Measurements from ENCODE around the gene DHRSX. TPM values are rescaled to one million over a fixed set of nuclear protein-coding genes. Genes with fewer than 3 reads are reported as not detected.

The DHRSX gene
- polyA plus RNA-seq, 1 donor from 2014 or later = 27.5 TPM

DNA sequence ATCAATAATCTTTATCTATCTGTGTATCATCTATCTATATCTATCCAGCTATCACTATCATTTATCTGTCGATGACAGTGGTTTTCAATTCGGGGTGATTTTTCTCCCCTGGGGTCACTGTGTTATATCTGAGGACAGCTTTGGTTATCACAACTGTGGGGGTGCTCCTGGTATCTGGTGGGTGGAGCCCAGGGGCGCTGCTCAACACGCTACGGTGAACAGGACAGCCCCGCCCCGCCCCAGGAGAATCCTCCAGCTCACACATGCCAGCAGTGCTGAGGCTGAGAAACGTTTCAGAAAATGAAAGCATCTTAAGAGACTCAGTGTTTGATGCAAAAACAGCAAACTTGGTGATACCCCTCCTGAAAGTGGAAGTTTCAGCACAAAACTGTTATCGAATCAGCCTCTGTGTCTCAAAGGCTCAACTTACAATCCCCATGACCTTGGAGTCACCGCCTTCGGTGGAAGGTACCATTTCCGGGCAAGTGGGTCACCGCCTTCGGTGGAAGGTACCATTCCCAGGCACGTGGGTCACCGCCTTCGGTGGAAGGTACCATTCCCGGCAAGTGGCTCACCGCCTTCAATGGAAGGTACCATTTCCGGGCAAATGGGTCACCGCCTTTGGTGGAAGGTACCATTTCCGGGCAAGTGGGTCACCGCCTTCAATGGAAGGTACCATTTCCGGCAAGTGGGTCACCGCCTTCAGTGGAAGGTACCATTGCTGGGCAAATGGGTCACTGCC, 315.3 kb downstream of the DHRSX start:
- Mint-ChIP-seq H3K36me3 (no peaks in the 10 kb centered on the region), H3K27me3 (peaks cover under 1% of the 10 kb centered on the region), H3K27ac (no peak overlapping the region), H3K4me1 (no peaks in the 10 kb centered on the region), H3K4me3 (no peak overlapping the region), H3K9me3 (peaks cover 0 to 2% (median 0%) of the 10 kb centered on the region in 3 donors)

DNA sequence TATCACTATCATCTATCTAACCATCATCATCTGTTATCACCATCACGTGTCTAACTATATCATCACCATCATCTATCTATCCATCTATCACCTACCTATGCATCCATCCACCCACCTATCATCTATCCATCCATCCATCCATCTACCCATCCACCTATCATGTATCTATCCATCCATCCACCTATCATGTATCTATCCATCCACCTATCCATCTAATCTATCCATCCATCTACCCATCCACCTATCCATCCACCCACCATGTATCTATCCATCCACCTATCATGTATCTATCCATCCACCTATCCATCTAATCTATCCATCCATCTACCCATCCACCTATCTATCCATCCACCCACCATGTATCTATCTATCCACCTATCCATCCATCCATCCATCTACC, 316.7 kb downstream of the DHRSX start:
- no peaks in the 10 kb centered on the region for H3K4me1 Mint-ChIP-seq
- H3K27me3 Mint-ChIP-seq = no peaks in the 10 kb centered on the region
- peaks cover 0 to 2% (median 0%) of the 10 kb centered on the region in 3 donors for H3K9me3 Mint-ChIP-seq
- no peak overlapping the region for H3K4me3 Mint-ChIP-seq
- no peak overlapping the region for H3K27ac Mint-ChIP-seq
- H3K36me3 Mint-ChIP-seq = no peaks in the 10 kb centered on the region

DNA sequence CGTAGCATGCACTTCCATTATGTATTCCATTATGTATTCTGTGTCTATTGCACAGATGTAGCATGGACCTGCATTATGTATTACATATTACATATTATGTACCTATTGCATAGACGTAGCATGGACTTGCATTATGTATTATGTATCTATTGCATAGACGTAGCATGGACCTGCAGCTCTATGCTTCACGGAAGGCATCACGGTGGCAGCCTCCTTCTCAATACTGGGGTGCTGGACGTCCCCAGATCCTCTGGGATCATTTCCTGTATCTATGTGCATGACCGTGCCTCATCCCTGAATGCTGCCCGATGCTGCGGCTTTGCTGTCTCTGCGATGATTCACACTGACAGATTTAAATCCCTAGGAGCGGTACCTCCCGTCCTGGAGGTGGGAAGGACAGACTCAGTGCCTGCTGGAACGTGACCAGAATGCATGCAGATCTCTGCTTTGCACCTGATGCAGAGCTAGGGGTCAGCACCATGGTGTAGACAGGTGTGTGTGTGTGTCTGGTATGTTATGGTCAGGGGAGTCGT, 317.5 kb downstream of the DHRSX start:
- Mint-ChIP-seq H3K36me3 (no peaks in the 10 kb centered on the region), H3K9me3 (peaks cover 0 to 2% (median 0%) of the 10 kb centered on the region in 3 donors), H3K4me1 (peaks cover 0 to 2% (median 0%) of the 10 kb centered on the region in 3 donors), H3K27ac (no peak overlapping the region), H3K4me3 (no peak overlapping the region), H3K27me3 (no peaks in the 10 kb centered on the region)

DNA sequence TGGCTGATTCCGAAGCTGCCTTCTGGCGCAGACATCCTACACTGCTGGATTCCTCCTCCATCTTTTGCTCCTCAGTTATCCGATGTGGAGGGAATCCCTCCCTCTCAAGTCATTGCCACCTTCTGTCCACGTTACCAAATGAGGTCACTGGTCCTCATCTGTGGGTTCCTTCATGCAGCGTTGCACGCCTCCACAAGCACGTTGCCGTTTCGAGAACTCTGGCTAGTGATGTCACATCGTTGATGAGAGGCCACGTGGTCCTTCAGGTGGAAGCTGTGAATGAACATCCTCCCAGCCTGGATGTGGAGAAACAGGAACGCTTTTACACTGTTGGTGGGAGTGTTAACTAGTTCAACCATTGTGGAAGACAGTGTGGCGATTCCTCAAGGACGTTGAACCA, 323.2 kb downstream of the DHRSX start:
- Mint-ChIP-seq H3K4me1 (peaks cover 5 to 10% (median 8%) of the 10 kb centered on the region in 3 donors), H3K36me3 (no peaks in the 10 kb centered on the region), H3K9me3 (peaks cover 0 to 5% (median 0%) of the 10 kb centered on the region in 3 donors), H3K27ac (peak overlapping the region in 1 of 3 donors; percentile 34), H3K27me3 (peaks cover 2% of the 10 kb centered on the region), H3K4me3 (no peak overlapping the region)

DNA sequence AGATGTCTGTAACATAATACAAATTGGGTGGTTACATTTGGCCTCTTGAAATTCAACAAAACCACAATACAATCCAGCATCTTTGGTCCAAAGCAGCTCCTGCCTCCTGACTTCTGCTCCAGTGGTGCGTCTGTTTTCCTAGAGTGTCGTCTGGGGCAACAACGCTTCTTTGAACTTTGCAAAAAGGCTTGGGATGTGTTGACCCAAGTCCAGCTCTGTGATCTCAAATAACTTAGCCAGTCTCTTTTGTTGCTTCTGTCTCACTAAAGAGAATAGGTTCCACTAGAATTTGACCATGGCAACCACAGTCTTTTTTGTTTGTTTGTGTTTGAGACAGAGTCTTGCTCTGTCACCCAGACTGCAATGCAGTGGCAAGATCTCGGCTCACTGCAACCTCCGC, 324.0 kb downstream of the DHRSX start:
- peaks cover 2% of the 10 kb centered on the region for H3K27me3 Mint-ChIP-seq
- H3K36me3 Mint-ChIP-seq = no peaks in the 10 kb centered on the region
- H3K4me3 Mint-ChIP-seq = no peak overlapping the region
- H3K4me1 Mint-ChIP-seq = peaks cover 5 to 10% (median 8%) of the 10 kb centered on the region in 3 donors
- H3K27ac Mint-ChIP-seq = no peak overlapping the region
- H3K9me3 Mint-ChIP-seq = peaks cover 0 to 5% (median 0%) of the 10 kb centered on the region in 3 donors

DNA sequence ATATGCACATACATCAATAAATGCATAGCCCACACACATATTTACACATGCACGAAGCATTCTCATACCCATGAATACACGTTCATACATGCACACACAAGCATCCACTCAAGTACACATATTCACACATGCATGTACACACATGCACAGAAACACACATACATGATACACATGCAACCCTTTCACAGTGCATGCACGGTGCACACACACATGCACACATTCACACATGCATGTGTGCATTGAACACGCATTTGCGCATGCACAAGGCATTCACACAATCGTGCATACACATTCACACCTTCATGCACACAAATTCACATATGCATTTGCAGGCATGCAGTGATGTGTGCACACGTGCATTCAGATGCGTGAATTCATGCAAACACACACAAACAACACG, 324.5 kb downstream of the DHRSX start:
- no peak overlapping the region for H3K4me3 Mint-ChIP-seq
- peaks cover 0 to 5% (median 0%) of the 10 kb centered on the region in 3 donors for H3K9me3 Mint-ChIP-seq
- H3K27ac Mint-ChIP-seq = peak overlapping the region in 1 of 3 donors; percentile 78
- H3K4me1 Mint-ChIP-seq = peaks cover 5 to 10% (median 8%) of the 10 kb centered on the region in 3 donors
- H3K36me3 Mint-ChIP-seq = no peaks in the 10 kb centered on the region
- peaks cover 4% of the 10 kb centered on the region for H3K27me3 Mint-ChIP-seq

DNA sequence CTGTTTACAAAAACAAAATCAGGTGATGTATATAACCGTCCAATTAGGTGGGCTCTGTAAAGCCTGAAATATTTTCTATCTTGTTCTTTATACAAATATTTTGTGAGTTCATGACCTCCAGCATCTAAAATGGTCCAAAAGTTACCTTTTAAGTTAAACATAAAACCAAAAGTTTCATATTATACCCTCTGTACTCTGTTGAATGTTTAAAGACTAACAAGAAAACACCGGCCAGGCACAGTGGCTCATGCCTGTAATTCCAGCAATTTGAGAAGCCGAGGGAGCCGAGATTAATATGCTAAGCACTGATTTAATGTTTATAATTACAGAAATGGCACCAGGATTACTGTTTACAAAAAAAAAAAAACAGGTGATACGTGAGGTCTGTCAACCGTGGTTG, 328.4 kb downstream of the DHRSX start:
- Mint-ChIP-seq H3K4me1 (peaks cover 3 to 8% (median 4%) of the 10 kb centered on the region in 3 donors), H3K9me3 (peaks cover 2 to 11% (median 4%) of the 10 kb centered on the region in 3 donors), H3K4me3 (no peak overlapping the region), H3K27me3 (peaks cover 4% of the 10 kb centered on the region), H3K27ac (no peak overlapping the region), H3K36me3 (no peaks in the 10 kb centered on the region)

Other genes with a start within 250 kb of the DHRSX start
- gene ZBED1, start within 50 bp of the DHRSX start, polyA plus RNA-seq = 45.0 TPM
- gene CD99, start 190.3 kb upstream of the DHRSX start, polyA plus RNA-seq = 278 TPM

Measured in IgD-negative memory B cell (primary cell).